ENCODE measurements around the gene THOC3.
"Not testable (repeated sequence)": the region's sequence is repeated elsewhere in the genome, so short reads cannot be mapped to it uniquely, and the experiment has no call there.

Gene THOC3

GRCh38 chr5:175938489-175938888 lies 29.6 kb downstream of the THOC3 start:
- ATAC-seq = not testable (repeated sequence)

GRCh38 chr5:175928752-175929151 lies 39.4 kb downstream of the THOC3 start:
- not testable (repeated sequence) for ATAC-seq

- not testable (repeated sequence) for ATAC-seq
Measured at GRCh38 chr5:175925106-175925505, 43.0 kb downstream of the THOC3 start.

DNA sequence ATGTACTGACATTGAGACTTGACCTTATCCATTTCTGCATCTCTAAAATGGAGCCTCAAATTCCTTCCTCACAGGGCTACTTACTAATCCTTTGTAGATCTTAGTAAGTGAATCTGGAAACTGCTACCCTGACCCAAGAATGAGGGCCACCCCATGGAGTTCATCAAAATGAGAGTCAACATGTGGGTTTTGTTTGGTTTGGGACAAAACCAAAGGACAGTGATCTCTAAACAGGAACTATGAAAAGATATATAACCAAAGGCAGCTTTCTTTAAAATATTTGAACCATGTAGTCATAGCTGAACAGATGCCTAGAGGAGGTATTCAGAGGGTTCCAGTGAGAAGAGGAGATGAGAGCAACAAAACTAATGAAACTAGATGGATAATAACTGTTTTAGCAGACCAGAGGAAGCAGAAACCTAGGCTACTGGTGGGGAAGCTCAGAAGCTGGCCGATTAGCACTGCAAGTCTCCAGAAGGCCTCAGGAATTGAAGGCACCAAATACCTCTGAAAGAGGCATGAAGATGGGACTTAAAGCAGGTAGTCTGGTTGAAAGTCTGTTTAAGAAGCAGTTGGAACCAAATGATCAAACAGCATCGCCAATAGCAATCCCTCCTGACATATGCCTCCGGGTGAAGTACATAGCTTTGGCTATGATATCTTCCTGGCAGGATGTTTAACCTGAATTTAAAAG lies 45.8 kb downstream of the THOC3 start:
- peak; percentile 89 for ATAC-seq
- TF ChIP-seq ESRRG (CRISPR knock-in tag; IDR thresholded peaks at IDR 0.05) (no peak), ISL1 (CRISPR knock-in tag; IDR thresholded peaks at IDR 0.05) (peak; percentile 33; the same call in 1 of the 2 replicates)

- no peak for ATAC-seq
- no peak for TF ChIP-seq ZNF8 (CRISPR knock-in tag; IDR thresholded peaks at IDR 0.05)
- no peak for TF ChIP-seq ZC3H10 (CRISPR knock-in tag; IDR thresholded peaks at IDR 0.05)
- TF ChIP-seq CSDC2 (CRISPR knock-in tag; IDR thresholded peaks at IDR 0.05) = no peak
- no peak for TF ChIP-seq ZNF565 (CRISPR knock-in tag; conservative IDR thresholded peaks at IDR 0.05; ENCODE audit: low read depth)
- TF ChIP-seq, protein P1, sequence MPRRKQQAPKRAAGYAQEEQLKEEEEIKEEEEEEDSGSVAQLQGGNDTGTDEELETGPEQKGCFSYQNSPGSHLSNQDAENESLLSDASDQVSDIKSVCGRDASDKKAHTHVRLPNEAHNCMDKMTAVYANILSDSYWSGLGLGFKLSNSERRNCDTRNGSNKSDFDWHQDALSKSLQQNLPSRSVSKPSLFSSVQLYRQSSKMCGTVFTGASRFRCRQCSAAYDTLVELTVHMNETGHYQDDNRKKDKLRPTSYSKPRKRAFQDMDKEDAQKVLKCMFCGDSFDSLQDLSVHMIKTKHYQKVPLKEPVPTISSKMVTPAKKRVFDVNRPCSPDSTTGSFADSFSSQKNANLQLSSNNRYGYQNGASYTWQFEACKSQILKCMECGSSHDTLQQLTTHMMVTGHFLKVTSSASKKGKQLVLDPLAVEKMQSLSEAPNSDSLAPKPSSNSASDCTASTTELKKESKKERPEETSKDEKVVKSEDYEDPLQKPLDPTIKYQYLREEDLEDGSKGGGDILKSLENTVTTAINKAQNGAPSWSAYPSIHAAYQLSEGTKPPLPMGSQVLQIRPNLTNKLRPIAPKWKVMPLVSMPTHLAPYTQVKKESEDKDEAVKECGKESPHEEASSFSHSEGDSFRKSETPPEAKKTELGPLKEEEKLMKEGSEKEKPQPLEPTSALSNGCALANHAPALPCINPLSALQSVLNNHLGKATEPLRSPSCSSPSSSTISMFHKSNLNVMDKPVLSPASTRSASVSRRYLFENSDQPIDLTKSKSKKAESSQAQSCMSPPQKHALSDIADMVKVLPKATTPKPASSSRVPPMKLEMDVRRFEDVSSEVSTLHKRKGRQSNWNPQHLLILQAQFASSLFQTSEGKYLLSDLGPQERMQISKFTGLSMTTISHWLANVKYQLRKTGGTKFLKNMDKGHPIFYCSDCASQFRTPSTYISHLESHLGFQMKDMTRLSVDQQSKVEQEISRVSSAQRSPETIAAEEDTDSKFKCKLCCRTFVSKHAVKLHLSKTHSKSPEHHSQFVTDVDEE (CRISPR knock-in tag; IDR thresholded peaks at IDR 0.05) = no peak
- TF ChIP-seq ZFP3 (CRISPR knock-in tag; IDR thresholded peaks at IDR 0.05) = no peak
Measured at GRCh38 chr5:175921061-175921730, 46.9 kb downstream of the THOC3 start.

DNA sequence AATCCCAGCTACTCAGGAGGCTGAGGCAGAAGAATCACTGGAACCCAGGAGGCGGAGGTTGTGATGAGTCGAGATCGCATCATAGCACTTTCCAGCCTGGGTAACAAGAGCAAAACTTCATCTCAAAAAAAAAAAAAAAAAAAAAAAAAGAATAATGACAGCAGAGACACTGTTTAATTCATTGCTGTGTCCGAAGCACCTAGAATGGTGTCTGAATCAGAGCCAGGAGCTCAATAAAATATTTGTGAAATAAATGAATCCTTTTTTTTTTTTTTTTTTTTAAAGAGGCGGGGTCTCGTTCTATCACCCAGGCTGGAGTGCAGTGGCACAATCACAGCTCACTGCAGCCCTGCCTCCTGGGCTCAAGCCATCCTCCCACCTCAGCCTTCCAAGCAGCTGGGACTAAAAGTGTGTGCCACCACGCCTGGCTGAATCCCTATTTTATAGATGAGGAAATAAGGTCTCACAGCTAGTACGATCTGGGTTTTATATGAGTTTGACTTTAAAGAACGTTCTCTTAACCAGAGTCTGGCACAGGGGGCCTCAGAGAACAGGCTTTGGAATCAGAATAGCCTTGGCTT lies 47.8 kb downstream of the THOC3 start:
- TF ChIP-seq ZFP3 (CRISPR knock-in tag; IDR thresholded peaks at IDR 0.05) = no peak
- TF ChIP-seq CREB5 (CRISPR knock-in tag; IDR thresholded peaks at IDR 0.05; ENCODE audit: low read depth) = no peak
- TF ChIP-seq CSDC2 (CRISPR knock-in tag; IDR thresholded peaks at IDR 0.05) = no peak
- no peak for TF ChIP-seq ISL1 (CRISPR knock-in tag; IDR thresholded peaks at IDR 0.05)
- TF ChIP-seq TOX (CRISPR knock-in tag; IDR thresholded peaks at IDR 0.05; ENCODE audit: borderline replicate concordance) = no peak
- TF ChIP-seq ARNTL (CRISPR knock-in tag; IDR thresholded peaks at IDR 0.05; ENCODE audit: borderline replicate concordance, low read depth) = no peak
- TF ChIP-seq TCF4 (CRISPR knock-in tag; IDR thresholded peaks at IDR 0.05; ENCODE audit: borderline replicate concordance) = no peak
- no peak for TF ChIP-seq ZFP30 (CRISPR knock-in tag; IDR thresholded peaks at IDR 0.05)
- peak; percentile 21; the same call in 2 of the 3 replicates for ATAC-seq

GRCh38 chr5:175915066-175916037 lies 52.8 kb downstream of the THOC3 start:
- ATAC-seq = not testable (repeated sequence)

GRCh38 chr5:175913835-175914672 lies 54.1 kb downstream of the THOC3 start:
- ATAC-seq = not testable (repeated sequence)

DNA sequence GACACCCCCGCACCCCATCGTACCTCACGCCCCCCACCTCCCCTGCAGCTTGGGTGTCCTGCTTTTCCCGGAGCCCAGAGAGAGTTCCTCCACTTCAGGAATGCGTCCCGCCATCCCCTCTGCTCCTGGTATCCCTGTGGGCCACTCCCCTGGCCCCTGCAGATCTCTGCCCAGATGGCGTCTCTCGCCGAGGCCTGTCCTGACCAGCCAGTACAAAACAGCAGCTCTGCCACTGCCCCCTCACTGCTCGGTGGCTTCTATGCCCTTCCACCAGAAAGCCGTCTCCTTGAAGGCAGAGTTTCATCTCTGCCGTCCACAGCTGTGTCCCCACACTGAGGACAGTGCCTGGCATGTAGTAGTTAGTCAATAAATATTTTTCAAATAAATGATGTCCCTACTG lies 58.0 kb downstream of the THOC3 start:
- not testable (repeated sequence) for ATAC-seq
